ENCODE results near the gene CRYM.
"Not testable (repeated sequence)": the region's sequence is repeated elsewhere in the genome, so short reads cannot be mapped to it uniquely, and the experiment has no call there.

The CRYM gene

DNA sequence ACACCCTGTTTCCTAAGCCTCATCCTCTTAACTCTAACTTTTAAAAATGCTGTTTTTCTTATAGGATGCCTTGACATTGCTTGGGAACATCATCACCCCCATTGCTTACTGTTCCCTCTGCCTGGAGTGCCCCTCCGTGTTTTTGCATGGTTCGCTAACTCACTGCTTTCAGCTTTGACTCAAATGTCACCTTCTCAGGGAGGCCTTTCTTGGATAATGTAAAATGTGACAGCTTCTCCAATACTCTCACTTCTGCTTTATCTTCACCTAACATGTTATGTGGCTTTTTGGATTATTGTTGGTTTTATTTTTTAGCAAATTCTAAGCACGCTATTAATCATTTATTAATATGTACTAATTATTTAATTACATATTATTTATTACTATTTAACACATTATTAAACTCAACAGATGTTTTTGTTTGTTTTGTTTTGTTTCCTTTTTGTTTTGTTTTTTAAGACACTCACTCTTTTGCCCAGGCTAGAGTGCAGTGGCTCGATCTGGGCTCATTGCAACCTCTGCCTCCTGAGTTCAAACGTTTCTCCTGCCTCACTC is 3.8 kb downstream of the CRYM start:
- Mint-ChIP-seq H3K27ac (no peak overlapping the region), H3K27me3 (ENCODE audit: low read depth, poor library complexity) (peaks cover 62% of the 10 kb centered on the region), H3K9me3 (no peaks in the 10 kb centered on the region), H3K4me3 (peak overlapping the region; percentile 35), H3K36me3 (ENCODE audit: low read depth) (no peaks in the 10 kb centered on the region), H3K4me1 (peaks cover 15% of the 10 kb centered on the region)
- no peak for TF ChIP-seq CTCF (IDR thresholded peaks at IDR 0.05)
- DNase-seq = no peak

- H3K9me3 Mint-ChIP-seq; H3K4me3 Mint-ChIP-seq; H3K36me3 Mint-ChIP-seq (ENCODE audit: low read depth); H3K27ac Mint-ChIP-seq; DNase-seq: not testable (repeated sequence)
- H3K27me3 Mint-ChIP-seq (ENCODE audit: low read depth, poor library complexity) = peaks cover 49% of the 10 kb centered on the region
- peaks cover 15% of the 10 kb centered on the region for H3K4me1 Mint-ChIP-seq
Observed at GRCh38 chr16:21272763-21273162, 5.3 kb downstream of the CRYM start.

- TF ChIP-seq CTCF (IDR thresholded peaks at IDR 0.05) = no peak
- Mint-ChIP-seq H3K9me3 (no peaks in the 10 kb centered on the region), H3K4me3 (no peak overlapping the region), H3K36me3 (ENCODE audit: low read depth) (no peaks in the 10 kb centered on the region), H3K27ac (no peak overlapping the region), H3K27me3 (ENCODE audit: low read depth, poor library complexity) (peaks cover 44% of the 10 kb centered on the region), H3K4me1 (peaks cover 15% of the 10 kb centered on the region)
- no peak for DNase-seq
Observed at GRCh38 chr16:21272253-21272652, 5.8 kb downstream of the CRYM start.

DNA sequence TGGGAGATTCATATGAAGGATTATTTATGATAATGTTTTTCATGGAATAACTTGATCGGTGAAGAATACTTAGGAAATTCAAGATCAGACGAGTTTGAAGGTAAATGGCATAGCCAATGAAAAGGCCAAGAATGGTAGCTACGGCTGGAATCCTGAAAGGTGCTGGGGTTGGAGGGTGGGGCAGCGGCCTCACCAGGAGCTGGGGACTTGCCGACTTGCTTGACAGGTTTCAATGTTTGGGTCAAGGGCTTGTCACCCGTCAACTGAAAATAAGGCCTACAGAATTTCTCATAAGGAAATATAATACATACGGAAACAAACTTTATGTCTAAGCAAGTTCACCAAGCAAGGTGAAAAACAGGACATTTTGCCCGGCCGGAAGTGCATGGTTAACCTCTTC is 9.9 kb downstream of the CRYM start:
- no peak for TF ChIP-seq CTCF (IDR thresholded peaks at IDR 0.05)
- H3K4me1 Mint-ChIP-seq = peaks cover 24% of the 10 kb centered on the region
- no peak overlapping the region for H3K4me3 Mint-ChIP-seq
- H3K36me3 Mint-ChIP-seq (ENCODE audit: low read depth) = no peaks in the 10 kb centered on the region
- no peak for DNase-seq
- no peak overlapping the region for H3K27ac Mint-ChIP-seq
- H3K9me3 Mint-ChIP-seq = no peaks in the 10 kb centered on the region
- peaks cover 14% of the 10 kb centered on the region for H3K27me3 Mint-ChIP-seq (ENCODE audit: low read depth, poor library complexity)

DNA sequence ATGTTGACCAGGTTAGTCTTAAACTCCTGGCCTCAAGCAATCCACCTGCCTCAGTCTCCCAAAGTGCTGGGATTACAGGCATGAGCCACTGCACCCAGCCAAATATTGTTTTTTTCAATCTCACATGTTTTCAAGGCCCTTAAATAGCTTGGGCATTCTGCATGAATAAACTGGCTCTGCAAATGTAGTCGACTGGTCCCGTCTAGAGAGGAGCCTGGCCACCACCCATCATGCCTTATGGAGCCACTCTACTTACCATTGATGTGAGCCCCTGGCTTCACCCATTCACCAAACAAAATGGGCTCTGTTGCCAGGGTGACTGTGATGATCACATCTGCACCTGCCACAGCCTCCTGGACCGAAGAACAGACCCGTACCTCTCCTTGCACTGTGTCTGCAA is 10.8 kb downstream of the CRYM start:
- no peak for DNase-seq
- Mint-ChIP-seq H3K4me1 (peaks cover 26% of the 10 kb centered on the region), H3K27ac (no peak overlapping the region), H3K4me3 (no peak overlapping the region), H3K36me3 (ENCODE audit: low read depth) (no peaks in the 10 kb centered on the region), H3K9me3 (no peaks in the 10 kb centered on the region), H3K27me3 (ENCODE audit: low read depth, poor library complexity) (peaks cover 9% of the 10 kb centered on the region)
- TF ChIP-seq CTCF (IDR thresholded peaks at IDR 0.05) = no peak

DNA sequence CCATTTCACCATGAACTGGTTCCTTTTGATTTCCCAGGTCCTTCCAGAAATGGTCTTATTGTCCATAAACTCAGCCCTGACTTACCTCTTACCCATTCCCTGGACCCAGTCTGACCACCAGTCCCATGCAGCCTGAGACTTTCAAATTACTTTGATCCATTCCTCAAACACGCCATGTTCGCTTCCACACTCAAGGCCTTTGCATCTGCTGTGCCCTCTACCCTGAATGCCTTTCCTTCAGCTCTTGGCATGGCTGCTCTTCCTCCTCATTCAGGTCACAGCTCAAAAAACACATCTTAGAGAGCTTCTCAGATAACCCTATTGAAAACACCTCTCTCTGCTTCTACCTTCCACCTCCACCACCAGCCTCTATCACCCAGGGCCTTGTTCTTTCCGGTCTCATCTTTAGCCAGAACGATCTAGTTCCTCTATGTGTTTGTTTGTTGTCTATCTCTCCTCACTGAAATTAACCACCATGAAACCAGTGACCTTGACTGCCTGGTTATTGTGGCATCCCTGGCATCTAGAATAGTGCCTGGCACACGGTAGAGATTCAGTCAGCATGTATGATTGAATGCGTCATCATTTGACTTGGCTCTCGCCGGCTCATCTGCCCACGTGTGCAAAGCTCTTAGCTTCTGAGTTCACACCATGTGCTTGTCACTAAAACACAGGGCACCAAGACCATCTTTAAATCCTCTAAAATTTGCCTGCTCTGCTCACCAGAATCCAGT is 12.8 kb downstream of the CRYM start:
- H3K9me3 Mint-ChIP-seq = no peaks in the 10 kb centered on the region
- H3K27ac Mint-ChIP-seq = peak overlapping the region; percentile 9
- H3K27me3 Mint-ChIP-seq (ENCODE audit: low read depth, poor library complexity) = peaks cover 4% of the 10 kb centered on the region
- no peak overlapping the region for H3K4me3 Mint-ChIP-seq
- no peak for DNase-seq
- no peak for TF ChIP-seq CTCF (IDR thresholded peaks at IDR 0.05)
- H3K36me3 Mint-ChIP-seq (ENCODE audit: low read depth) = no peaks in the 10 kb centered on the region
- H3K4me1 Mint-ChIP-seq = peaks cover 26% of the 10 kb centered on the region
